Breast epithelium (tissue), 4 donors: ENCODE results near the gene HOXA2. TPM values are rescaled to one million over a fixed set of nuclear protein-coding genes. Genes with fewer than 3 reads are reported as not detected.

ENCODE experiments used
- DNase-seq, 2 donors: peaks; one replicate each; pipeline ENCODE4 v3.0.0-alpha.2; 2019; ENCODE audit warnings: low spot score in 2 of 2
- H3K27ac ChIP-seq, 2 donors: fragments of 200-600 bp; sonication (generic) in 1 of 2; one replicate each; pipeline ENCODE4 v1.5.1; 2016 to 2019; ENCODE audit warnings: mild to moderate bottlenecking in 1 of 2
- H3K27me3 ChIP-seq, 2 donors: fragments of 200-600 bp; sonication (generic) in 1 of 2; one replicate each; pipeline versions ENCODE4 v1.5.1 to v1.6.0; 2017 to 2019; ENCODE audit warnings: control low read depth in 1 of 2, mild to moderate bottlenecking in 1 of 2
- H3K36me3 ChIP-seq: fragments of 200-600 bp; one replicate; pipeline ENCODE4 v1.5.1; 2019
- H3K4me1 ChIP-seq, 2 donors: fragments of 200-600 bp; sonication (generic); one replicate each; pipeline ENCODE4 v1.5.1; 2016 to 2019; ENCODE audit warnings: control low read depth in 1 of 2
- H3K4me3 ChIP-seq, 3 donors: fragments of 200-600 bp; sonication (generic); 1 replicate in 2 of 3; 2 replicates in 1 of 3; pipeline ENCODE4 v1.5.1; 2016 to 2019; ENCODE audit warnings: mild to moderate bottlenecking in 3 of 3, moderate library complexity in 2 of 3
- H3K9me3 ChIP-seq, 2 donors: fragments of 200-600 bp; sonication (generic) in 1 of 2; one replicate each; pipeline ENCODE4 v1.5.1; 2016 to 2019; ENCODE audit warnings: control low read depth in 1 of 2
- POLR2A ChIP-seq: fragments of 450-650 bp; IDR thresholded peaks from one replicate; pipeline ENCODE4 v1.6.1; 2016; ENCODE audit warnings: antibody characterized with exemption, mild to moderate bottlenecking, moderate library complexity
- POLR2AphosphoS5 ChIP-seq, 3 donors: sonication (generic); formaldehyde crosslinking; IDR thresholded peaks; one replicate each; pipeline ENCODE4 v1.6.1; 2017; ENCODE audit warnings: antibody characterized with exemption in 3 of 3
- intact Hi-C: fragments of 100-400 bp; cut with DNase I; formaldehyde crosslinking; loops from one replicate; pipeline ENCODE4 v1.15.1; 2023; ENCODE audit warnings: low total_unique reads
- total RNA-seq, 3 donors: library from RNA; depleted of rRNA; stranded (reverse); fragments of >200 nt; gene quantifications; one replicate each; pipeline ENCODE4 v1.1.0, GENCODE V29; 2016
- TF ChIP-seq, protein P1 (sequence below), 3 donors: fragments of 450-650 bp; IDR thresholded peaks; one replicate each; pipeline ENCODE4 v1.5.1; 2016 to 2017; ENCODE audit warnings: antibody characterized with exemption in 3 of 3, mild to moderate bottlenecking in 3 of 3, moderate library complexity in 3 of 3

HOXA2 gene
- total RNA-seq, 3 donors from 2014 or later = 0.80 to 5.4 (median 1.3) TPM

DNA sequence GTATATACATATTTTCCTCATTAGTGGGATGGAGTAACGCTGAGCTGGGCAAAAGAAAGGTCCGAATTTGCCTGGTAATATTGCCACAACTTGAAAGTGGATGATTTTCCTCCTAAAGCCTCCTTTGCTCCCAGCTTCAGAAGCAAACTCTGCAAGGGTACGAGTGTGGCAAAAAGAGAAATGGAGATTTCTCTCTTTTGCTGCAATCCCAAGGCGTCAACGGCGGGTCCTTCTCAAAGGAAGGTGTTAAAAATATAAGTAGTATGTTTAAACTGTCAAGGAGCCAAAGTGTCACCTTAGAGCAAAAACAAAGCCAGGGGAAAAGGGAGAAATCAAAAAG is 12.4 kb upstream of the HOXA2 start:
- Histone ChIP-seq H3K27ac (peak overlapping the region; percentile 98 to 100), H3K4me3 (peak overlapping the region; percentile 28 to 90 (median 73)), H3K36me3 (no peaks in the 10 kb centered on the region), H3K9me3 (no peaks in the 10 kb centered on the region), H3K27me3 (no peaks in the 10 kb centered on the region), H3K4me1 (peaks cover 0 to 3% of the 10 kb centered on the region in 2 donors)
- intact Hi-C loops = no loop called here
- no peak for DNase-seq
- TF ChIP-seq POLR2A = no peak
- no peak for TF ChIP-seq POLR2AphosphoS5 (IDR thresholded peaks at IDR 0.05)
- TF ChIP-seq, protein P1, sequence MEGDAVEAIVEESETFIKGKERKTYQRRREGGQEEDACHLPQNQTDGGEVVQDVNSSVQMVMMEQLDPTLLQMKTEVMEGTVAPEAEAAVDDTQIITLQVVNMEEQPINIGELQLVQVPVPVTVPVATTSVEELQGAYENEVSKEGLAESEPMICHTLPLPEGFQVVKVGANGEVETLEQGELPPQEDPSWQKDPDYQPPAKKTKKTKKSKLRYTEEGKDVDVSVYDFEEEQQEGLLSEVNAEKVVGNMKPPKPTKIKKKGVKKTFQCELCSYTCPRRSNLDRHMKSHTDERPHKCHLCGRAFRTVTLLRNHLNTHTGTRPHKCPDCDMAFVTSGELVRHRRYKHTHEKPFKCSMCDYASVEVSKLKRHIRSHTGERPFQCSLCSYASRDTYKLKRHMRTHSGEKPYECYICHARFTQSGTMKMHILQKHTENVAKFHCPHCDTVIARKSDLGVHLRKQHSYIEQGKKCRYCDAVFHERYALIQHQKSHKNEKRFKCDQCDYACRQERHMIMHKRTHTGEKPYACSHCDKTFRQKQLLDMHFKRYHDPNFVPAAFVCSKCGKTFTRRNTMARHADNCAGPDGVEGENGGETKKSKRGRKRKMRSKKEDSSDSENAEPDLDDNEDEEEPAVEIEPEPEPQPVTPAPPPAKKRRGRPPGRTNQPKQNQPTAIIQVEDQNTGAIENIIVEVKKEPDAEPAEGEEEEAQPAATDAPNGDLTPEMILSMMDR (IDR thresholded peaks at IDR 0.05) = no peak

DNA sequence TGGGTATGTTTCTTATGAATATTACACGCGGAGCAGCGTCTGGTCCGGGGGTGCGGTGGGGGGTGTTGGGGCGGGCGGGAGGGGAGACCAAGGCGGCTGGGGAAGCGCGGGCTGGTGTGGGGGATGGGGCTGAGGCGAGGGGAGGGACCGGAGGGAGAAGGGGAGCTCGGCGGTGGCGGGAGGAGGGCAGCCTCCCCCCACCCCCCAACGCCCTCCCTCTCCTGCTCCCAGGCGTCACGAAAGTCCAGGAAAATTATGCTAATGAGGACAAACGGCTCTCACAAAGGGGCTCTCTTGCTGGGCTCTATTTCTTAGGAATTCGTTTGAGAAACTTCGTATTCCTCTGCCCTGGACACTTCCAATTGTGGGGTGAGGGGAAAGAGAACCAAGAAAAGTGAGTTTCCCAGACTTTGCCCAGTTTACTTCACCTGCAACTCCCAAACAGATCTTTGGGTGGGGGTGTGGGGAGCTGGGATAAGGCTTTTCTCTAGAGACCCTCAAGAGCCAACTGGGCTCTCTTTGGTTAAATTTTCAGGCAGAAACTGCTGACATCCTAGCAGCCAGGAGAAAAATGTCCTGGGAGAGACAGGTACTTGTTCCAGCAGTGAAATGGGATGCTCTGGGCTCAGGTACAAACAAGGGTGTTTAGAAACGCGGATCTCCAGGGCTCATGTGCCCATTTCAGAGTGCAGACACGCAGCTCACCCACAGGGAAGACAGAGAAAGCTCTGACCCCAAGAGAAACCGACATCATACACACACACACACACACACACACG is 11.7 kb upstream of the HOXA2 start:
- no peaks in the 10 kb centered on the region for H3K27me3 ChIP-seq
- intact Hi-C loops = no loop called here
- peaks cover 0 to 3% of the 10 kb centered on the region in 2 donors for H3K4me1 ChIP-seq
- H3K9me3 ChIP-seq = no peaks in the 10 kb centered on the region
- H3K4me3 ChIP-seq = peak overlapping the region; percentile 54 to 90 (median 73)
- TF ChIP-seq, protein P1 (IDR thresholded peaks at IDR 0.05) = peak in 1 of 3 donors; percentile 18
- TF ChIP-seq POLR2AphosphoS5 (IDR thresholded peaks at IDR 0.05) = no peak
- peak in 1 of 2 donors; percentile 64 for DNase-seq
- H3K36me3 ChIP-seq = no peaks in the 10 kb centered on the region
- H3K27ac ChIP-seq = peak overlapping the region; percentile 98 to 100

DNA sequence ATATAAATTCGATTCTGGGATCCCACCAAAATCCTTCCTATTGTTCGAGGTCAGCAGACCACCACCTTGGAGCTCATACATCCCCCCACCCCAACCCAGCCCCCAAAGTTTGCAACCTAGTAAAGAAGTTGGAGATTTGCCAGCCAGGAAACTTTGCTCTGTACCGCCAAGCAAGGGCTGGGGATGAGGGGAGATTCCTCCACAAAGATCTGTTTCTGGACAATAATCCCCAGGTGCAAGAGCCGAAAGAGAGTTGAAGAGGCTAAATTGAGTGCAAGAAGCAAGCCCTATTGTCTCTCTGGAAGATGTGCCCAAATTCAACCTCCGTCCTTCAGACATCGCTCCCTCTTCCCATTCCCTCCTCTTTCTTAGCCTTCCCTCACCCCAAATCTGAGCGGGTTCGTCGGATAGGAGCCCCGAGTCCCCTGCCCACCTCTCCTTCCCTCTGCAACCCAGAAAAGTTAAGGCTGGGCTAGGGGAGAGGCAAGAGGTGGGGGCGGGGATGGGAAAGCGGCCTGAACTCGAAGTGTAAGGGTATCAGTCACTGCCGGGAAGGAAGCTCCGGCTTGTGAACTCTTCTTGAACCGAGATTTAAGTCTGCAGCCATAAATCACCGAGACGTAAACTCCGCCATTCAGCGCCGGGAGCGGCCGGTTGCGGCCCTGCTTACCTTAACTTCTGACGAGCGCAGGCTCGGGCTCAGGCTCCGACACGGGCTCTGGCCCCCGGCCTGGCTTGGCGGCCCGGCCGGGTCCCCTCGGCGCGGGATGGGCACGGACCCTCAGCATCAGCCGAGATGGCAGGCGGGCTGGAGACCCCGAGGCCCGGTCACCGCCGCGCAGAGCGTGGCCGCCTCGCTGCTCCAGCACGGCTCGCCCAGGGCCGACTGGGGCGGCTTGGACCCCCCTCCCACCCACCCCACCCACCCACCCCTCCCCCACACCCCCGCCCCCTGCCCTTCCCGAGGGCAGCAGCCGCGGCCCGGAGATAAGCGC is 10.8 kb upstream of the HOXA2 start:
- H3K27ac ChIP-seq = peak overlapping the region; percentile 98 to 100
- peak overlapping the region; percentile 54 to 90 (median 73) for H3K4me3 ChIP-seq
- H3K36me3 ChIP-seq = no peaks in the 10 kb centered on the region
- TF ChIP-seq POLR2AphosphoS5 (IDR thresholded peaks at IDR 0.05) = peak; percentile 40 to 57 (median 48)
- TF ChIP-seq, protein P1 (IDR thresholded peaks at IDR 0.05) = no peak
- intact Hi-C loops = no loop called here
- peak in 1 of 2 donors; percentile 23 for DNase-seq
- H3K4me1 ChIP-seq = no peaks in the 10 kb centered on the region
- H3K9me3 ChIP-seq = no peaks in the 10 kb centered on the region
- no peaks in the 10 kb centered on the region for H3K27me3 ChIP-seq

DNA sequence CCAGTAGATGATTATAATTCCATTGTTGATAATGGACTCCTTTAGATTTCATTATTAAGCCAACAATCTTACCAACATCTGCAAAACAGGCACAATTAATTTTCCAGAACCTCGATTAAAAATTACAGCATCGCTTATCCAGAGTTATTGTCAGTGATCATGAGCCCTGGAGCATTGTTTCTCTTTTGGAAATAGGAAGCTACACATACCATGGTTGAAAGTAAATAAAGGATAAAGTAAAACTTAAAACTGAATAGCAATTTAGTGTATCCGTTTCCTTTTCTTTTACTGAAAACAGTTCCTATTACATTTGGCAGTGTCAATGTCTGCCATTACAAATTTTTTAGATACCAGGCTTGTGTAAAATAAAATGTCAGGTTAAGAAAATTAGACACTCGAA is 9.9 kb upstream of the HOXA2 start:
- Histone ChIP-seq H3K4me1 (no peaks in the 10 kb centered on the region), H3K9me3 (no peaks in the 10 kb centered on the region), H3K36me3 (no peaks in the 10 kb centered on the region), H3K27me3 (no peaks in the 10 kb centered on the region), H3K4me3 (peak overlapping the region in 2 of 3 donors; percentile 73 to 90), H3K27ac (peak overlapping the region; percentile 98 to 100)
- TF ChIP-seq POLR2A = no peak
- TF ChIP-seq POLR2AphosphoS5 (IDR thresholded peaks at IDR 0.05) = no peak
- TF ChIP-seq, protein P1 (IDR thresholded peaks at IDR 0.05) = no peak
- no peak for DNase-seq
- intact Hi-C loops = no loop called here
